Activated gamma-delta T cell treated with Interleukin-2 at 50 U/mL for 16 hours (primary cell): ENCODE measurements around the gene RNASE1.

ENCODE experiments used
- DNase-seq: peaks from one replicate; pipeline ENCODE4 v3.0.0-alpha.2; 2020

Gene RNASE1

GRCh38 chr14:20807304-20808161 lies 4.9 kb upstream of the RNASE1 start:
- DNase-seq: no peak

GRCh38 chr14:20805485-20805884 lies 2.8 kb upstream of the RNASE1 start:
- no peak for DNase-seq

GRCh38 chr14:20803223-20803622 lies 579 bp upstream of the RNASE1 start:
- no peak for DNase-seq

- DNase-seq: no peak
These were observed 918 bp downstream of the RNASE1 start for GRCh38 chr14:20801726-20802125.

- DNase-seq: no peak
These were observed 2.6 kb downstream of the RNASE1 start for GRCh38 chr14:20799892-20800544.

GRCh38 chr14:20799456-20799891 lies 3.2 kb downstream of the RNASE1 start:
- no peak for DNase-seq

GRCh38 chr14:20798932-20799331 lies 3.7 kb downstream of the RNASE1 start:
- no peak for DNase-seq

- DNase-seq: no peak
These were observed 4.3 kb downstream of the RNASE1 start for GRCh38 chr14:20798318-20798717.

- no peak for DNase-seq
These were observed 5.5 kb downstream of the RNASE1 start for GRCh38 chr14:20797164-20797563.

- DNase-seq: no peak
These were observed 7.8 kb downstream of the RNASE1 start for GRCh38 chr14:20794644-20795369.

GRCh38 chr14:20792556-20792955 lies 10.1 kb downstream of the RNASE1 start:
- DNase-seq: no peak

GRCh38 chr14:20791597-20791996 lies 11.0 kb downstream of the RNASE1 start:
- no peak for DNase-seq

- DNase-seq: no peak
These were observed 11.5 kb downstream of the RNASE1 start for GRCh38 chr14:20791187-20791586.

- DNase-seq: no peak
These were observed 12.1 kb downstream of the RNASE1 start for GRCh38 chr14:20790464-20791116.

GRCh38 chr14:20789230-20789813 lies 13.3 kb downstream of the RNASE1 start:
- DNase-seq: no peak

- DNase-seq: no peak
These were observed 15.6 kb downstream of the RNASE1 start for GRCh38 chr14:20787025-20787424.

GRCh38 chr14:20782280-20782890 lies 20.3 kb downstream of the RNASE1 start:
- peak; percentile 10 for DNase-seq

- DNase-seq: no peak
These were observed 20.8 kb downstream of the RNASE1 start for GRCh38 chr14:20781803-20782202.

GRCh38 chr14:20775901-20776300 lies 26.7 kb downstream of the RNASE1 start:
- DNase-seq: no peak

- no peak for DNase-seq
These were observed 27.6 kb downstream of the RNASE1 start for GRCh38 chr14:20775043-20775442.

GRCh38 chr14:20774258-20774824 lies 28.3 kb downstream of the RNASE1 start:
- no peak for DNase-seq

GRCh38 chr14:20772650-20773049 lies 30.0 kb downstream of the RNASE1 start:
- DNase-seq: no peak
